CD14-positive monocyte (primary cell): Measurements from ENCODE around the gene SS18. TPM values are rescaled to one million over a fixed set of nuclear protein-coding genes. Genes with fewer than 3 reads are reported as not detected.

Source experiments
- DNase-seq, 3 donors: peaks; one replicate each; pipeline ENCODE4 v3.0.0-alpha.2; 2011 to 2022
- H2AFZ ChIP-seq: 2 replicates; pipeline ENCODE4 v1.6.0; 2012; ENCODE audit warnings: mild to moderate bottlenecking, low read depth, low read length, inconsistent platforms; ENCODE audit not compliant: insufficient read depth, poor library complexity, severe bottlenecking
- H3K27ac ChIP-seq, 2 donors: 1 replicate in 1 of 2; 2 replicates in 1 of 2; pipeline ENCODE4 v1.5.1; 2012 to 2013; ENCODE audit warnings: low read length in 2 of 2, control low read depth in 1 of 2, inconsistent platforms in 1 of 2, low read depth in 1 of 2, mild to moderate bottlenecking in 1 of 2
- H3K27me3 ChIP-seq, 2 donors: one replicate each; pipeline versions ENCODE4 v1.6.0 to v1.6.1; 2011 to 2013; ENCODE audit warnings: low read length in 2 of 2; ENCODE audit not compliant: control insufficient read depth in 2 of 2, insufficient read depth in 2 of 2
- H3K36me3 ChIP-seq, 2 donors: replicated peaks in 1 of 2; 1 replicate in 1 of 2; 2 replicates in 1 of 2; pipeline versions ENCODE4 v1.5.1 to v1.6.1; 2012 to 2013; ENCODE audit warnings: low read length in 2 of 2, control low read depth in 1 of 2, inconsistent platforms in 1 of 2, mild to moderate bottlenecking in 1 of 2; ENCODE audit not compliant: insufficient read depth in 2 of 2, control insufficient read depth in 1 of 2
- H3K4me1 ChIP-seq, 2 donors: 1 replicate in 1 of 2; 2 replicates in 1 of 2; pipeline versions ENCODE4 v1.5.1 to v1.6.1; 2012 to 2013; ENCODE audit warnings: low read length in 2 of 2, control low read depth in 1 of 2, inconsistent platforms in 1 of 2, mild to moderate bottlenecking in 1 of 2, moderate library complexity in 1 of 2; ENCODE audit not compliant: insufficient read depth in 2 of 2, control insufficient read depth in 1 of 2
- H3K4me2 ChIP-seq: replicated peaks from 2 replicates; pipeline ENCODE3; 2012; ENCODE audit warnings: low read length, moderate library complexity, mild to moderate bottlenecking; ENCODE audit not compliant: poor library complexity, severe bottlenecking; ENCODE audit errors: extremely low read depth
- H3K4me3 ChIP-seq, 3 experiments: fragments of 200-600 bp in 1 of 3; sonication (generic) in 1 of 3; replicated peaks in 1 of 3; 1 replicate in 2 of 3; 2 replicates in 1 of 3; pipeline ENCODE4 v1.5.1; 2011 to 2013; ENCODE audit warnings: low read length in 3 of 3, mild to moderate bottlenecking in 3 of 3, control low read depth in 2 of 3, low read depth in 2 of 3, inconsistent platforms in 1 of 3, moderate library complexity in 1 of 3
- H3K79me2 ChIP-seq: 2 replicates; pipeline ENCODE4 v1.6.0; 2012; ENCODE audit warnings: mild to moderate bottlenecking, control low read depth, inconsistent platforms, low read length, moderate library complexity; ENCODE audit not compliant: insufficient read depth
- H3K9ac ChIP-seq: 2 replicates; pipeline ENCODE4 v1.6.0; 2017; ENCODE audit warnings: low read length, mild to moderate bottlenecking; ENCODE audit not compliant: insufficient read depth, poor library complexity, severe bottlenecking
- H3K9me3 ChIP-seq, 2 donors: replicated peaks in 1 of 2; 1 replicate in 1 of 2; 2 replicates in 1 of 2; pipeline versions ENCODE4 v1.5.1 to v1.6.1; 2012 to 2013; ENCODE audit warnings: low read length in 2 of 2, control low read depth in 1 of 2; ENCODE audit not compliant: control insufficient read depth in 1 of 2, insufficient read depth in 1 of 2
- H4K20me1 ChIP-seq: 2 replicates; pipeline ENCODE4 v1.6.0; 2012; ENCODE audit warnings: mild to moderate bottlenecking, low read length, control low read depth, moderate library complexity; ENCODE audit not compliant: insufficient read depth
- H3K27ac Mint-ChIP-seq, 7 donors: one replicate each; pipeline ENCODE4 v1.8.0; 2020; ENCODE audit warnings: mild to moderate bottlenecking in 7 of 7, mixed read lengths in 7 of 7, moderate library complexity in 6 of 7, inconsistent platforms in 2 of 7
- H3K27me3 Mint-ChIP-seq, 3 donors: one replicate each; pipeline ENCODE4 v1.8.0; 2021 to 2022; ENCODE audit warnings: low read depth in 3 of 3, mild to moderate bottlenecking in 3 of 3, mixed read lengths in 3 of 3, moderate library complexity in 3 of 3, inconsistent platforms in 1 of 3
- H3K36me3 Mint-ChIP-seq, 2 donors: one replicate each; pipeline ENCODE4 v1.8.0; 2020; ENCODE audit warnings: mixed read lengths in 2 of 2, inconsistent platforms in 1 of 2, mild to moderate bottlenecking in 1 of 2
- H3K4me1 Mint-ChIP-seq: one replicate; pipeline ENCODE4 v1.8.0; 2020; ENCODE audit warnings: mild to moderate bottlenecking, mixed read lengths
- H3K4me3 Mint-ChIP-seq, 2 donors: one replicate each; pipeline ENCODE4 v1.8.0; 2020; ENCODE audit warnings: mild to moderate bottlenecking in 2 of 2, mixed read lengths in 2 of 2, moderate library complexity in 1 of 2
- H3K9me3 Mint-ChIP-seq, 7 donors: one replicate each; pipeline ENCODE4 v1.8.0; 2020 to 2022; ENCODE audit warnings: mixed read lengths in 7 of 7, mild to moderate bottlenecking in 6 of 7, moderate library complexity in 6 of 7, inconsistent platforms in 2 of 7
- CTCF ChIP-seq: fragments of 200-600 bp; IDR thresholded peaks from one replicate; pipeline ENCODE4 v1.8.0; 2022; ENCODE audit warnings: antibody characterized with exemption, mild to moderate bottlenecking
- WGBS: methylation state at CpG from one replicate; pipeline ENCODE4 v1.1.5; 2013; ENCODE audit warnings: missing lambda C conversion rate; ENCODE audit not compliant: insufficient coverage; 5-methylcytosine and 5-hydroxymethylcytosine counted together
- intact Hi-C, 2 donors: fragments of 100-400 bp; cut with micrococcal nuclease; formaldehyde crosslinking; loops; one replicate each; pipeline versions ENCODE4 v1.15.0 to v1.15.1; 2023
- polyA plus RNA-seq, 3 donors: library from polyadenylated mRNA; depleted of rRNA in 1 of 3; unstranded in 2 of 3; stranded (reverse) in 1 of 3; fragments of 300-500 nt in 2 of 3; fragments of >200 nt in 1 of 3; fragmentation: Illumina TruSeq in 2 of 3; gene quantifications; 1 replicate in 2 of 3; 2 replicates in 1 of 3; pipeline ENCODE4 v1.2.3, GENCODE V29; 2012 to 2021

Gene SS18
- polyA plus RNA-seq, 3 donors, result 23.0 to 50.5 (median 36.3) TPM

- intact Hi-C loops, result no loop called here
- no peaks in the 10 kb centered on the region for H4K20me1 ChIP-seq
- H3K4me3 ChIP-seq, result no peak overlapping the region
- TF ChIP-seq CTCF, result no peak
- no peaks in the 10 kb centered on the region for H3K27me3 Mint-ChIP-seq
- no peaks in the 10 kb centered on the region for H3K79me2 ChIP-seq
- no peak overlapping the region for H2AFZ ChIP-seq
- H3K36me3 ChIP-seq, result no peaks in the 10 kb centered on the region
- H3K4me2 ChIP-seq, result no peak overlapping the region
- no CpG with 5 or more reads among the region's 1 CpG for WGBS
- no peak overlapping the region for H3K27ac Mint-ChIP-seq
- no peak overlapping the region for H3K4me3 Mint-ChIP-seq
- DNase-seq, result no peak
- no peaks in the 10 kb centered on the region for H3K4me1 ChIP-seq
- no peak overlapping the region for H3K27ac ChIP-seq
- no peaks in the 10 kb centered on the region for H3K4me1 Mint-ChIP-seq
- no peaks in the 10 kb centered on the region for H3K27me3 ChIP-seq
- H3K9ac ChIP-seq, result no peak overlapping the region
- H3K9me3 ChIP-seq, result no peaks in the 10 kb centered on the region
- H3K9me3 Mint-ChIP-seq, result peaks cover 1 to 10% (median 3%) of the 10 kb centered on the region in 7 donors
- no peaks in the 10 kb centered on the region for H3K36me3 Mint-ChIP-seq
These were observed 88.0 kb downstream of the SS18 start for GRCh38 chr18:26002375-26002910.

GRCh38 chr18:25998461-25998860 lies 92.0 kb downstream of the SS18 start:
- no peak for TF ChIP-seq CTCF
- DNase-seq, result no peak
- no peak overlapping the region for H3K27ac ChIP-seq
- no peaks in the 10 kb centered on the region for H3K36me3 ChIP-seq
- no peaks in the 10 kb centered on the region for H3K4me1 ChIP-seq
- H2AFZ ChIP-seq, result no peak overlapping the region
- H3K79me2 ChIP-seq, result no peaks in the 10 kb centered on the region
- no peak overlapping the region for H3K9ac ChIP-seq
- H3K4me3 ChIP-seq, result no peak overlapping the region
- no peaks in the 10 kb centered on the region for H3K9me3 ChIP-seq
- Mint-ChIP-seq H3K27me3 (peaks cover 0 to 3% (median 0%) of the 10 kb centered on the region in 3 donors), H3K9me3 (peaks cover 3 to 11% (median 6%) of the 10 kb centered on the region in 7 donors), H3K36me3 (no peaks in the 10 kb centered on the region), H3K4me3 (no peak overlapping the region), H3K27ac (no peak overlapping the region), H3K4me1 (no peaks in the 10 kb centered on the region)
- no peak overlapping the region for H3K4me2 ChIP-seq
- intact Hi-C loops, result no loop called here
- no peaks in the 10 kb centered on the region for H4K20me1 ChIP-seq
- no peaks in the 10 kb centered on the region for H3K27me3 ChIP-seq
